HG03097 (cell line): ENCODE data around the gene NR3C2.

Source experiments
- ATAC-seq: cut with Tn5 transposase; IDR thresholded peaks from one replicate; pipeline ENCODE4 v1.9.1; 2021; ENCODE audit not compliant: unreplicated experiment, low FRiP score

Gene NR3C2

GRCh38 chr4:148268835-148269234 is 173.4 kb downstream of the NR3C2 start:
- no peak for ATAC-seq

GRCh38 chr4:148266921-148267320 is 175.3 kb downstream of the NR3C2 start:
- ATAC-seq: no peak

- ATAC-seq: no peak
Measured at GRCh38 chr4:148266240-148266639, 176.0 kb downstream of the NR3C2 start.

GRCh38 chr4:148265627-148266026 is 176.6 kb downstream of the NR3C2 start:
- no peak for ATAC-seq

- ATAC-seq: no peak
Measured at GRCh38 chr4:148263802-148264201, 178.4 kb downstream of the NR3C2 start.

GRCh38 chr4:148263127-148263526 is 179.1 kb downstream of the NR3C2 start:
- no peak for ATAC-seq

- ATAC-seq: no peak
Measured at GRCh38 chr4:148261848-148262247, 180.4 kb downstream of the NR3C2 start.

- no peak for ATAC-seq
Measured at GRCh38 chr4:148259841-148260240, 182.4 kb downstream of the NR3C2 start.

- no peak for ATAC-seq
Measured at GRCh38 chr4:148258535-148258934, 183.7 kb downstream of the NR3C2 start.

- no peak for ATAC-seq
Measured at GRCh38 chr4:148255344-148255720, 186.9 kb downstream of the NR3C2 start.

- ATAC-seq: no peak
Measured at GRCh38 chr4:148254621-148255343, 187.4 kb downstream of the NR3C2 start.

- ATAC-seq: no peak
Measured at GRCh38 chr4:148253768-148254167, 188.4 kb downstream of the NR3C2 start.

- no peak for ATAC-seq
Measured at GRCh38 chr4:148248824-148249223, 193.4 kb downstream of the NR3C2 start.

GRCh38 chr4:148245015-148245414 is 197.2 kb downstream of the NR3C2 start:
- no peak for ATAC-seq

GRCh38 chr4:148243837-148244236 is 198.4 kb downstream of the NR3C2 start:
- ATAC-seq: no peak

- no peak for ATAC-seq
Measured at GRCh38 chr4:148240241-148240640, 202.0 kb downstream of the NR3C2 start.

GRCh38 chr4:148239494-148239985 is 202.7 kb downstream of the NR3C2 start:
- no peak for ATAC-seq

- ATAC-seq: no peak
Measured at GRCh38 chr4:148238811-148239493, 203.3 kb downstream of the NR3C2 start.

- ATAC-seq: no peak
Measured at GRCh38 chr4:148238086-148238485, 204.1 kb downstream of the NR3C2 start.

GRCh38 chr4:148235809-148236208 is 206.4 kb downstream of the NR3C2 start:
- ATAC-seq: no peak

GRCh38 chr4:148229798-148230197 is 212.4 kb downstream of the NR3C2 start:
- no peak for ATAC-seq

GRCh38 chr4:148229028-148229427 is 213.2 kb downstream of the NR3C2 start:
- ATAC-seq: no peak
